NCI-H524 treated with DMSO at 0.1 percent for 48 hours (cell line): ENCODE results near the gene HHIP.

ENCODE experiments used
- DNase-seq: peaks from one replicate; lab custom pipeline; 2025; lab: John Stamatoyannopoulos, UW

The HHIP gene

GRCh38 chr4:144705601-144706590 lies 59.9 kb downstream of the HHIP start:
- no peak for DNase-seq

DNA sequence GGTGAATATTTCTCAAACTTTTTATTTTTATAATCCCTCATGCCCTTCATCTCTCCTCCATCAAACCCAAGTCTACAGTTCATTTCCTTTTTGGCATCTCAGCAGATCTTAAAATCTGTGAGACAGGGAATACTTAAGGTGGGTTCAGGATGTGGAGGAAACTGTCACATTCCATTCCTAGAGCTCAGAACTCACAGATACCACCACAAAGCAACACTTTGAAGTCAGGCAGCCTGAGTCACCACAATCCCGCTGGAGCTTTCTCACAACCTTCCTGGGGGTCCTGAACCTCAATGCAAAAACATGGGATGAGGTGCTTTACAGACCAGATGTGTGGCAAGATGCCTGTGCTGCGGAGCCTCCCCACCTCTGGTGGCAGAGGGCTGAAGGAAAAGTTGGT lies 63.2 kb downstream of the HHIP start:
- DNase-seq, result no peak

- no peak for DNase-seq
These were observed 64.0 kb downstream of the HHIP start for GRCh38 chr4:144709793-144710525.

DNA sequence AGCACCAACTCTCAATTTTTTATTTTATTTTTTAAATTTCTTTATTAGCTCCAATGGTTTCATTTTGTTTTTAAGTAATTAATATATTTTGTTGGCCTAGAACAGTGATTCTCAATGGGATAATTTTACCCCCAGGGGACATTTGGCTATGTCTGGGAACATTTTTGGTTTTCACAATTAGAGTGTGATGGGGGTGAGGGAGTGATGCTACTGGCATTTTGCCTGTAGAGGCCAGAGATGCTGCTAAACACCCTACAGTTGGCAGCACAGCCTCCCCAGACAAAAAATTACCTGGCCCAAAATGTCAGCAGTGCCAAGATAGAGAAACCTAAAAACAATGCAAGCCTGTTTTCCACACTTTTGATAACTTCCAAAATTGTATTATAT lies 64.6 kb downstream of the HHIP start:
- DNase-seq, result no peak

- no peak for DNase-seq
These were observed 65.9 kb downstream of the HHIP start for GRCh38 chr4:144711700-144712456.

- DNase-seq, result no peak
These were observed 66.8 kb downstream of the HHIP start for GRCh38 chr4:144712775-144713174.

- DNase-seq, result no peak
These were observed 68.2 kb downstream of the HHIP start for GRCh38 chr4:144714166-144714565.

DNA sequence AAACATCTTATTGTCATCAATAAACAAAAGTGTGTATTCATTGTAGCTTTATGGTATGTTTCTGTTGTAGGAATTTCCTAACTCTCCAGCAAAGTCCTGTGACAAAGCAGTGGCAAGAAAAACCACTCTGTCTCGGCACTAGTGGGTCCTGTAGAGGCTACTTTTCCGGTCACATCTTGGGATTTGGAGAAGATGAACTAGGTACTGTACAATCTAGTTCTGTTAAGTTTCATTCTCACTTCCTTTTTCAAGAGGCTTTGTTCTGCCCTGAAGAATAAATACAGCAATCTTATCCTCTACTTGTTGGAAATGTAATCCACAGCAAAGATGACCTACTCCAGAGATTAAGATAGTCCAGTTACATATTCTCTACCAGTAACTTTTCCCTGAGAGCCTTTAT lies 69.3 kb downstream of the HHIP start:
- no peak for DNase-seq

DNA sequence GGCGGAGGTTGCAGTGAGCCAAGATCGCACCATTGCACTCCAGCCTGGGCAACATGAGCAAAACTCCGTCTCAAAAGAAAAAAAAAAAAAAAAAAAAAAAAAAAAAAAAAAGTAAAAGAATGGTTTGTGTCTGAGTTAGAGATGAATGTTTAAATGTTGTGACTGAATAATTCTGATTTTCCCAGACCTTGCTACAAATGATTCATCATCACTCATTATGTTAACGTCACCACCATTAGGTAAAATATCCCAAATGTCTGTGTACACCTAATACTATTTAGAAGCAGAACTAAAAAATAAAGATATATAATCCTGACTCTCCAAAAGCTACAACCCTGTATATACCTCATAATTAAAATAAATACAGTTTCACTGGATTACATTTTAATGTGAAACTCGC lies 70.8 kb downstream of the HHIP start:
- DNase-seq, result no peak

DNA sequence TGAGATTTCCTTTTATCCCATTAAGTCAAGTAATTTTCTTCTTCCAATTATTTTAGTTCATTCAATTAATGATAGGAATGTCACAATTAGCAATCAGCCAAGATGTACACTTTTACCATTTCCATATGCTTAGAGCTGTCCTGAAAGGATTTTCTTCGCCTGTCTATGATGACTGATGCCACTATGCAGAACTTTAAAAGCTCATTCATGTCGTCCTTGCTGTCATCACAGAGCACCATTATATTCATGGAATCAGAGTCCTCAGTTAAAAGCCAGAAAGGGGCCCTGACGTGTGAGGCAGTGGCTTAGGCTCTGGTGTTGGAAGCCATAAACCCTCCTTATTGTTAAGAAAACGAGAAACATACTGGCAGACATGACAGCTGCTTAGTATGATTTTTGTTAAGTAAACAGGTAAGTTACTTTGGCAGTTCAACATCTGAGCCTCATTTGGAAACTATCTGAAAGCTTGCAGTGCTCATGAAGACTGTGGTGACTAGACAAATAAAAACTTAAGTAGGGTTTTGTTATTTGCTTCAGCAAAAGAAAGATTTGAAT lies 73.1 kb downstream of the HHIP start:
- no peak for DNase-seq

DNA sequence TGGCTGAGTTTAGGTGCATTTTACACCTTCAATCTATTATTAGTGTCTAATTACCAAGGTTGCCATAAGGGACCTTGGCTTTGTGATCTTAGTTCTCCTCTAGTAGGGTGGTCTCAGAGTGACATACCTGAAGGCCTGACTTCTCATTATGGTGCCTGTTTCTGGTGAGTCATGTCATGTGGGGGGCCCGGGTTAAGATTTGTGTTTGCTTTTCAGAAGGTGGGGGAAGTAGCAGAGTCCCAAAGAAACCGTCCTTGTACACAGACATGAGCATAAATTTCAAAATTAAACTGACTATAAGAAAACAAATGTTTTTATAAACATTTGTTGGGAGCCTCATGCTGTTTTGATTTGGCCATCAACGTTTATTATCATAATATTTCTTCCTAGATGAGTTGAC lies 74.5 kb downstream of the HHIP start:
- no peak for DNase-seq

DNA sequence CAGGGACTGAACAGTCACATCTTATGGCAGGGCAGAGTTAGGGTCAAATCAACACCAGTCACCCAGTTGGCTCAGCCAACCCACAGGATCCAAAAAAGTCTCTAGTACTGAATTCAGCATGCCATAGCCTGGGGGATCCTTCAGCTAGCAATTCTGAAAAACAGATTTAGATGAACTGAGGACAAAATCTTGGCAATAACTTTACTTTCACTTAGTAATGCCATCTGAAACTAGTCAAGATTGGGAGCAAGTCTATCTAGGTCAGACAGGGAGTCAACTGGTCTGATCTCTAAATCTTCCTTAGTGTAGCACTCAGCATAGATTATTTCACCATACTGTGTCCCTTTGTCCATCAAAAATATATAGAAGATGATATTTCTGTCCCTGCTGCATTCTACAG lies 76.0 kb downstream of the HHIP start:
- DNase-seq, result no peak

GRCh38 chr4:144723471-144723870 lies 77.5 kb downstream of the HHIP start:
- no peak for DNase-seq

DNA sequence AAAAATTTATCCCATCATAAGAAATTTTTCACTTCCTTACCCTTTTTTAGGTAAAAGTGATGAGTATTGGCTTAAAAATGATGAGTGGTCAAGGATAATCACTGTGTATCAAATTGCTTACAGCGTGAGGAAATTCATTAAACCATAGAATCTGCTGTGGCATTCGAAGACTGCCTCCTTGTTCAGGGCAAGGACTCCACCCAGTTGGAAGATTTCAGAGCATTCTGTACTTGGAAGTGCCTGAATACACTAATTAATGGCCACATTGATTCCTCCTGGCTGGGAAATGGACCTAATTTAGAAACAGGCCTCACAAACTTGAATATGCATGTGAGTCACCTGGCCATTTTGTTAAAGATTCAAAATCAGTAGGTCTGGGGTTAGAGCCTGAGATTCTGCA lies 83.2 kb downstream of the HHIP start:
- DNase-seq, result no peak

GRCh38 chr4:144732584-144733428 lies 86.8 kb downstream of the HHIP start:
- DNase-seq, result no peak

- DNase-seq, result no peak
These were observed 87.6 kb downstream of the HHIP start for GRCh38 chr4:144733566-144733965.

- DNase-seq, result no peak
These were observed 88.6 kb downstream of the HHIP start for GRCh38 chr4:144734522-144734921.

GRCh38 chr4:144738649-144739048 lies 92.7 kb downstream of the HHIP start:
- DNase-seq, result no peak

DNA sequence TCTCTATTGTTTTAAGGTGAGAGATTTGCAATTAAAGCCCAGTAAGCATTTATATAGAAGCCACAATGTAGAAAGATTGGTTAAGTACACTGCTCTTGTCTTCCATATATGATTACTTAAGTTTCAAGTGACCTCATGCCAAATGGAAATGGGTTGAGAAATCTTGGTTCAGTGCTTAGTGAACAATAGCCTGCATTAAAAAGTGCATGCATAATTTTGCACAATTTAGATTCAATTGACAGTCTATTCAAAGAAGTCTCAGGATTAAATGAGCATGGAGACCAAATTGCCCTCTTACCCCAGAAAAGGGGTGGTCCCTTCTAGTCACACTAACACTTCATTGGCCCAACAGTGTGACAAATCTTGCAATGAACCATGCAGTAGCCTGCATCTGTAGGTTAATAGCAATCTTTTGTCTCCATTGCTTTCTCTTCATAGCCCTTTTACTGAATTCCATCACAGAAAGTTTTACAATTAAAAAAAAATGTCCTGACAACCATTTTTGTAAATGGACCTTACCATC lies 93.6 kb downstream of the HHIP start:
- DNase-seq, result no peak

GRCh38 chr4:144740316-144740715 lies 94.4 kb downstream of the HHIP start:
- DNase-seq, result no peak
